GM19468 (cell line): ENCODE data around the gene GATA3.

Source experiments
- ATAC-seq: cut with Tn5 transposase; IDR thresholded peaks from one replicate; pipeline ENCODE4 v1.9.1; 2021; ENCODE audit warnings: mild to moderate bottlenecking, moderate library complexity, moderate number of reproducible peaks; ENCODE audit not compliant: unreplicated experiment; ENCODE audit errors: extremely low read depth

The GATA3 gene

DNA sequence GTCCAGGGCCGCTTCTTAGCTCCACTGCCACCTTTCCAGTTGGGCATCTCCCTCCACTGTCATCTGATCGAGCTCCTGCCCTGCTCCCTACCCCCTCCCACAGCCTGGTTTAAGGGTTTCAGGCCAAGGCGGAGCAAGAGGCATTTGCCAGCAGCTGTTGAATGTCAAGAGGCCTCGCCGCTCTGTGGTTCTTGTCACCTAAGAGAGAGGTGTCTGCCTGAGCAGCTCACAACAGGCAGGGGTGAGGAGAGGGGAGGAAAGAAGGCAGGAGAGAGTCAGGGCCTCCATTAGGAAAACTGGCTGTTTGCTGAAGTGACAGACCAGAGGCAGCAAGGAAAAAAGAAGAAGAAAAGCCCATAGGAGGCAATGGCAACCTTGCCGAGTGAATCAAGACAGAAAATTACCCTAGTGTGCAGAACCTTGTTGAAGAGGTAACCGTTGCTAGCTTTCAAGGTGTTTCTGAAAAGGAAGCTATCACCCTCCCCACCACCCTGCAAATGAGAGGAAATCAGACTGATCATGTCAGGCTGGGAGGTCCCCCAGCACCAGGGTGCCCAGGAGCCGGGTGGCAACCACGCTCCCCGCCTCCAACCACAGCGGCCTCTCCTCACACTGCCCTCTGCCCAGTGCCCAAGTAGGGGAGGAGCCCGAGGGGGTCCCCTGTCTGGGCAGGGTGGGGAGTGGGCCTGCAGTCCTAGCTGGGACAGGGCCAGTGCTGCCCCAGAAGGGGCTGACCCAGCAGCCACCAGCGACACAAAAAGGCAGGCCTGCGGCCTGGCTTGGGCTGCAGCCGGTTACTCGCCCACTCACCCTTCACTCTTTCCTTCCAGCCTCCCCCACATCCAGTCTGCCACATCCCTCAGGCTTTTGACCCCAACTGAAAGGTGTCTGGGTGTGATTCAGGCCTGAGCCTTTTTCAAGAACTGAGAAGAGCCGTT, 7.1 kb downstream of the GATA3 start:
- no peak for ATAC-seq

DNA sequence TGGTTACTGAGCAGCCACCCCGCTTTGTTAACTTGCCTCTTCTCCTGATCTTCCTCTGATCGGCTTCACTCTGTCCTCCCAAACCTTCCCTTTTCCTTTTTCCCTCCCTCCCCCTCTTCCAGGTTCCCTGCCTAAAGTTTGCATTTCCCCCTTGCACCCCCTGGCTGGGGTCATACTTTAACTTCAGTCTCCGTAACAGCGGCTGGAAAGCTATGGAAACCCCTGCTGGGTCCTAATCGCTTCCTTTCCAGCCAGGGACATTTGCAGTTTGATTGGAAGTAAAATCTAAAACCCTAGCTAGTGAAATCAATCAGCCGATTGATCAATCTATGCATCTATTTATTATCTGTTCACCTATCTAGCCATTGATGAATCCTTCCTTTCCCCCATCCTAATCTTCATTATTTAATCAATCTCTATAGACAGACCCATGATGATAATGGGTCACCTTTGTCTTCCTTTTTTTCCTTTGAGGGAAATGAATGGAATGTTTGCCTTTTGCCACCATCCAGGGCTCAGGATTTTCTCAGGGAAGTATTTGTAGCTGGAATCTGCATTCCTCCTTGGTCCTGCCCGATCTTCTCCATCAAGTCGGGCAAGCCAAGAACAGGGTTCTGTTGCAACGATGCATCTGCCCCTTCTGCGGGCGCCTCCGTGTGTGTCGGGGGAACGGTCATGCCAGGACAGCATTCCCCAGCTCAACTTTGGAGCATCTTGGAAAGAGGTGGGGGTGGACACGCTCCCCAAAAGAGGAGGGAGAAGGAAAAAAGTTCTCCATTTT, 8.8 kb downstream of the GATA3 start:
- ATAC-seq = no peak

- ATAC-seq = no peak
Measured at GRCh38 chr10:8063935-8064334, 9.4 kb downstream of the GATA3 start.

DNA sequence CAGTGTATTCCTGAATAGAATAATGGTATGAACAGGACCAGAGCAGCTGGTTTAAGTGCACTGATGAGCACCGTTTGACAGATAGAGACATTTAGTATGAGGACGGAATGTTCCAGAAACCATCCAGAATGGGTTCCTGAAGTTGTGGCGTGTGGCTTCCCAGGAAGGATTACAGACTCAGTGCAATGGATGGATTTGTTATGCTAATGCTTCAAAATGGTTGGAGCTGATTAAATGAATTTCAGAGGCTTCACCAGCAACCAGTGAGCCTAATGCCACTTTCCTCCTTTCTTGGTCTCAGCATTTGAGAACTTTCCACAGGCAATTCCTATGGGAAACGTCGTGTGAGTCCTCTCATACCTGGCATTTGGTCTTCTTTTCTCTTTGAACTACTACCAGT, 9.9 kb downstream of the GATA3 start:
- ATAC-seq = no peak

GRCh38 chr10:8065651-8066050, 11.2 kb downstream of the GATA3 start:
- ATAC-seq = no peak

GRCh38 chr10:8066124-8066523, 11.6 kb downstream of the GATA3 start:
- ATAC-seq = no peak

- ATAC-seq = no peak
Measured at GRCh38 chr10:8066797-8067196, 12.3 kb downstream of the GATA3 start.

DNA sequence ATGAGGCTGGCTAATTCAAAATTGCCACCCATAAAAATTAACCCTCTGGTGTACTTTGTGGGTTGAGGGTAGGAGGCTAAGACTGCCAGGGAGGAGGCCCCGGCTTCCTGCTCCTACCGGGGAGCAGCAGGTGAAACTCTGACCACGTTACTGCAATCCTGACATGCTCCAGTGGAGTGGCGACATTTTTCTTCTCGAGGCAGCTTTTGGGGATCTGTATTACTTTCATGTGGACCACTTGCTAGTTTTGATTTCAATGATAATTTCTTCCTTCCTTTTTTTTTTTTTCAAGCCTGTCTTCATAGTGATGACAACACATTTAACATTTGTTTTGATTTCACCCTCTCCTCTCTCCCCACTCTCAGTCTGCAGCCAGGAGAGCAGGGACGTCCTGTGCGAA, 14.6 kb downstream of the GATA3 start:
- no peak for ATAC-seq

GRCh38 chr10:8069627-8070026, 15.1 kb downstream of the GATA3 start:
- ATAC-seq = no peak

DNA sequence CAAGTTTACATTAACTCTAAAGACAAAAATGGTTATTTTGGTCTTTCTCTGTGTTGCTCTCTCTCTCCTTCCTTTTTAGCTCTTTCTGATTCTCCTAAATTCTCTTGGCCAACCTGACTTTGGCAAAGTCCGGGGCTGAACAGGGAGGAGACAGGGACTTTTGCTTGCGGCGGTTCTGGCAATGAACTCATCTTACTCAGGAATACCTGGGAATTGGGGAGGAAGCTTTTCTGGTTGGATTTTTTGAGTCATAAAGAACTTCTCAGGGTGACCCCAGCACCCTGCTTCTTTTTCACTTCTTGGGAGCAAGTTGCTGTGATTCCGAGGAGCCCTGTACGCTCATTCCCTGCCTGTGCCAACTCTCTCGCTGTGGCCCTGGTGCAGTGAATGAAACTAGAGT, 16.0 kb downstream of the GATA3 start:
- ATAC-seq = no peak

DNA sequence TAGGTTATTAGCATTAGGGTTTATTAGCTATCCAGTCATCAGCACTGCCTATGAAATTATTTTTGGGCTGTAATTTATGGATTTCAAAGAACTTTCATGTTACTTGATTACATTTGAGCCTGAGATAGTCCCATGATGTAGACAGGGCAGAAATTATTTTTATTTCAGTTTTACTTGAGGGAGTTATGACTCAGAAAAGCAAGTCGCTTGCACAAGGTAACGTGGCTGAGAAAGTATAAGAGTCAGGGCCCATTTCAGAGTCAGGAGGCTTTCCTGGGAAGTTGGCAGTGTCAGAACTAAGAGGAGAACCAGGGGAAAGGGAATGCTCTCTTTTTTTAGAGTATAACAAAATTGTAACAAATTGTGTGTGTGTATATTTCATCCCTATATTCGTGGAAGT, 16.5 kb downstream of the GATA3 start:
- no peak for ATAC-seq

- no peak for ATAC-seq
Measured at GRCh38 chr10:8071666-8072065, 17.2 kb downstream of the GATA3 start.

DNA sequence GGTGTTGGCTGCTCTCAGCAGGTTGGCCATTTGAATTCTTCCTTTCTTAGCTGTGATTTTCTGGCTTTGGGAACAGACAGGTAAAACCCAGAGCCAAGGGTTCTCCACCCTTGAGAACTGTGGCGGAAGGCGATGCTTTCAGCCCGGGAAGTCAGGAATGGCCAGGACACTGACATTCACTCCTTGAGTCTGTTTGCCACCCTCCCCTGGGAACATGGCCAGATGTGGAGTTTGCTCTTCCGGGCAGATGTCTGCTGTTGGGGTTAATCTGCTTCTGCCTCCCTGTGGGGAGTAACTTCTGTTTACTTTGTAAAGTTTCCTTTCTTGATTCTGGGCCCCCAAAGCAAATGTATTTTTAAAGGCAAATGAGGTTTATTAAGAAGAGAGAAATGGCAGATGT, 17.7 kb downstream of the GATA3 start:
- ATAC-seq = no peak

GRCh38 chr10:8073691-8074416, 19.4 kb downstream of the GATA3 start:
- ATAC-seq = no peak

GRCh38 chr10:8074881-8075280, 20.4 kb downstream of the GATA3 start:
- no peak for ATAC-seq

DNA sequence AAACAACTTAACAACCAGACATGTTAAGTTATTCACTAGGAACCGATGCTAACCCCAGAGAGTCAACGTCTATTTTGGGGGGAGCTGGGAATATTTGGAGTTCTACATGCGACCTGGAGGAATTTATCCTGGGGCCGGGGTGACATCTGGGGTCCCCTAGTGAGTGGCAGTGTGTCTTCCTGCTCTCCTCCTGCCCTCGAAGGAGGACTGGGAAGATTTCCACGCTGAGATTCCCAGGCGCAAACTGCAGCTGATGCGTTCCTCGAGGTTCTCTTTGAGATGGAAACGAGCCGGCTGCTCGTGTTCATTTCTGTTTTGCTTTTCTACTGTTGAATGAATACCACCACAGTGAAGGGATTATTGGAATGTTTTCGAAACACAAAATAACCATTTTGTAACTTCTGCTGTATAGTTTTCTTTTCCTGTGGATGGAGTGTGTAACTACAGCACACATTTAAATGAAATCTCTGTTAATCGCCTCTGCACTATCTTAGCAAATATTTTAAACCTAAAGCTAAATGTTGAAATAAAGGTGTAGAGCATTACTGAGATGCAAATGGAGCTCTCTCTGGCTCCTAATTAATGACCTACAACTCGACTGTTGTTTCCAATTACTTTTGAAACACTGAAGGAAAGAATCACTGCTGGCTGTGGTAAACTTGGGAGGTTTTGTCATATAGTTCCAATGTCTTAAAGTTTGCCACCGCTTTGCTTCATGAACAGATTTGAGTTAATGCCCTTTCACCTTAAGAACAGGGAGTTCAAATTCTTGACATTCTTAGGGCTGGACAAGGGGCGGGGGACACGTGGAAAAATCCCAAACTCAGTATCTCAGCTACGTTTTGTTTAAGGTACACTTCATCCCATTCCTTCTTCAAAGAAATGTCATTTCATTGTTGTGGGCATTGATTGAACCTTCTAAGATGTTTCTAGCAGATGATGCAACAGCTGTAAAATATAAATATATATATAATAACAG, 21.1 kb downstream of the GATA3 start:
- ATAC-seq = no peak

DNA sequence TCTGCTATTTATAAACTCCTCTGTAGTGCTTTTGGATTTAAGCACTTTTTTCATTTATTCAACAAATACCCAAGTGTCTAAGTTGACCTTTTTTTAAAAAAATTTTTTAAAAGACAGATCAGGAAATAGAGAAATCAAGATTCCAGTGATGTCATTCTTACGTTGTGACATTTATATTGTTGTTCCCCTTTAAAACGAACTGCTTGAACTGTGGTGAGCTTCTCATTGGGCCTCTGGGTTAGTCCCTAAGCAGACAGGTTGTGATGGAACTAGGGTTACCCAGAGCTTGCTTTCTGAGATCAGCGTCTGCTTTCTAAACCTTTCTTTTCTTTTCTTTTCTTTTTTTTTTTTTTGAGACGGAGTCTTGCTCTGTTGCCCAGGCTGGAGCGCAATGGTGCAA, 22.4 kb downstream of the GATA3 start:
- no peak for ATAC-seq

- no peak for ATAC-seq
Measured at GRCh38 chr10:8078027-8078426, 23.5 kb downstream of the GATA3 start.

- ATAC-seq = no peak
Measured at GRCh38 chr10:8079126-8079525, 24.6 kb downstream of the GATA3 start.

- ATAC-seq = no peak
Measured at GRCh38 chr10:8084799-8085198, 30.3 kb downstream of the GATA3 start.
